Cardiac fibroblast (primary cell): Measurements from ENCODE around the gene FAAP100.
A peak's percentile ranks its signal among the peaks of the same experiment; 100 is the strongest.

Source experiments
- DNase-seq, 2 donors: peaks; one replicate each; pipeline versions ENCODE4 v3.0.0 to v3.0.0-alpha.2; 2010; ENCODE audit warnings: low read depth in 2 of 2
- H3K4me3 ChIP-seq, 2 donors: replicated peaks in 1 of 2; 1 replicate in 1 of 2; 2 replicates in 1 of 2; pipeline ENCODE4 v1.5.1; 2011; ENCODE audit warnings: low read depth in 2 of 2, low read length in 2 of 2, mild to moderate bottlenecking in 2 of 2, moderate library complexity in 1 of 2
- CTCF ChIP-seq: IDR thresholded peaks from one replicate; pipeline ENCODE4 v1.5.1; 2011; ENCODE audit warnings: low read depth, mild to moderate bottlenecking, low read length, inconsistent platforms

The FAAP100 gene

GRCh38 chr17:81570964-81571363 is 18.8 kb upstream of the FAAP100 start:
- no peak for TF ChIP-seq CTCF
- DNase-seq = no peak
- H3K4me3 ChIP-seq = no peak overlapping the region

- H3K4me3 ChIP-seq = no peak overlapping the region
Observed at GRCh38 chr17:81569986-81570514, 17.9 kb upstream of the FAAP100 start.

GRCh38 chr17:81568416-81568815 is 16.3 kb upstream of the FAAP100 start:
- DNase-seq = no peak
- H3K4me3 ChIP-seq = no peak overlapping the region
- no peak for TF ChIP-seq CTCF

More at GRCh38 chr17:81569986-81570514, 17.9 kb upstream of the FAAP100 start:
- no peak for TF ChIP-seq CTCF
- no peak for DNase-seq

- H3K4me3 ChIP-seq = peak overlapping the region in 1 of 2 donors; percentile 27
- DNase-seq = no peak
- TF ChIP-seq CTCF = no peak
Observed at GRCh38 chr17:81567191-81567590, 15.0 kb upstream of the FAAP100 start.

GRCh38 chr17:81566461-81567126 is 14.4 kb upstream of the FAAP100 start:
- peak overlapping the region in 1 of 2 donors; percentile 28 for H3K4me3 ChIP-seq
- no peak for TF ChIP-seq CTCF
- DNase-seq = peak; percentile 96 to 97

- DNase-seq = no peak
- H3K4me3 ChIP-seq = no peak overlapping the region
- TF ChIP-seq CTCF = no peak
Observed at GRCh38 chr17:81565231-81565630, 13.1 kb upstream of the FAAP100 start.
